Astrocyte (in vitro differentiated cells and primary cell): ENCODE measurements around the gene LZTS3. TPM values are rescaled to one million over a fixed set of nuclear protein-coding genes. Genes with fewer than 3 reads are reported as not detected.
"Not testable (repeated sequence)": the region's sequence is repeated elsewhere in the genome, so short reads cannot be mapped to it uniquely, and the experiment has no call there.

Experiments
- DNase-seq: peaks from one replicate; pipeline ENCODE4 v3.0.0-alpha.2; 2010; ENCODE audit warnings: low read depth
- FAIRE-seq: peaks from 2 replicates; lab custom pipeline; 2011; peaks lifted over from hg19 to GRCh38; lab: Jason Lieb, UNC
- H2AFZ ChIP-seq: 2 replicates; pipeline ENCODE4 v1.6.0; 2012; ENCODE audit warnings: low read depth, low read length, inconsistent platforms
- H3K27ac ChIP-seq: 2 replicates; pipeline ENCODE4 v1.5.1; 2011; ENCODE audit warnings: low read depth, low read length, inconsistent platforms
- H3K27me3 ChIP-seq: 2 replicates; pipeline ENCODE4 v1.6.0; 2011; ENCODE audit warnings: low read length, inconsistent platforms; ENCODE audit not compliant: insufficient read depth
- H3K36me3 ChIP-seq: 2 replicates; pipeline ENCODE4 v1.5.1; 2011; ENCODE audit warnings: low read length, inconsistent platforms; ENCODE audit not compliant: insufficient read depth
- H3K4me1 ChIP-seq: 2 replicates; pipeline ENCODE4 v1.5.1; 2011; ENCODE audit warnings: low read length, inconsistent platforms; ENCODE audit not compliant: insufficient read depth
- H3K4me2 ChIP-seq: 2 replicates; pipeline ENCODE4 v1.6.0; 2012; ENCODE audit warnings: low read length, inconsistent platforms
- H3K4me3 ChIP-seq: 2 replicates; pipeline ENCODE4 v1.5.1; 2011; ENCODE audit warnings: low read depth, mild to moderate bottlenecking, low read length, inconsistent platforms; ENCODE audit not compliant: insufficient read depth
- H3K79me2 ChIP-seq: 2 replicates; pipeline ENCODE4 v1.6.0; 2012; ENCODE audit warnings: mild to moderate bottlenecking, low read length, inconsistent platforms; ENCODE audit not compliant: insufficient read depth
- H3K9ac ChIP-seq: 2 replicates; pipeline ENCODE4 v1.6.0; 2012; ENCODE audit warnings: mild to moderate bottlenecking, low read length, inconsistent platforms
- H3K9me3 ChIP-seq: 2 replicates; pipeline ENCODE4 v1.5.1; 2012; ENCODE audit warnings: low read depth, mild to moderate bottlenecking, low read length, inconsistent platforms; ENCODE audit not compliant: insufficient read depth
- H4K20me1 ChIP-seq: 2 replicates; pipeline ENCODE4 v1.6.0; 2012; ENCODE audit warnings: low read length, inconsistent platforms; ENCODE audit not compliant: insufficient read depth
- H3K27ac Mint-ChIP-seq: one replicate; pipeline ENCODE4 v1.8.0; 2021; ENCODE audit warnings: mild to moderate bottlenecking, mixed read lengths; ENCODE audit not compliant: unreplicated experiment
- H3K27me3 Mint-ChIP-seq: one replicate; pipeline ENCODE4 v1.8.0; 2021; ENCODE audit warnings: low read depth, mixed read lengths; ENCODE audit not compliant: unreplicated experiment
- H3K36me3 Mint-ChIP-seq: one replicate; pipeline ENCODE4 v1.8.0; 2021; ENCODE audit warnings: low read depth, mixed read lengths; ENCODE audit not compliant: unreplicated experiment
- H3K4me1 Mint-ChIP-seq: one replicate; pipeline ENCODE4 v1.8.0; 2021; ENCODE audit warnings: low read depth, mixed read lengths; ENCODE audit not compliant: unreplicated experiment
- H3K4me3 Mint-ChIP-seq: one replicate; pipeline ENCODE4 v1.8.0; 2021; ENCODE audit warnings: mild to moderate bottlenecking, moderate library complexity, mixed read lengths; ENCODE audit not compliant: unreplicated experiment
- H3K9me3 Mint-ChIP-seq: one replicate; pipeline ENCODE4 v1.8.0; 2021; ENCODE audit warnings: mild to moderate bottlenecking, mixed read lengths; ENCODE audit not compliant: unreplicated experiment
- CTCF ChIP-seq: IDR thresholded peaks from 2 replicates; pipeline ENCODE4 v1.5.1; 2011; ENCODE audit warnings: low read depth, mild to moderate bottlenecking, inconsistent platforms, low read length, moderate library complexity; ENCODE audit not compliant: insufficient read depth
- EZH2 ChIP-seq: IDR thresholded peaks from 2 replicates; pipeline ENCODE4 v1.6.1; 2012; ENCODE audit warnings: mild to moderate bottlenecking, low read length, inconsistent platforms; ENCODE audit not compliant: insufficient read depth
- total RNA-seq: library from RNA; stranded (reverse); gene quantifications from 2 replicates; pipeline ENCODE4 v1.2.1, GENCODE V29; 2021

LZTS3 gene
- total RNA-seq, 1 donor from 2014 or later: 12.6 TPM

- Histone ChIP-seq H3K36me3 (peaks cover 3% of the 10 kb centered on the region), H3K27me3 (no peaks in the 10 kb centered on the region), H3K27ac (no peak overlapping the region), H4K20me1 (peaks cover 16% of the 10 kb centered on the region), H2AFZ (no peak overlapping the region), H3K4me3 (no peak overlapping the region), H3K4me1 (no peaks in the 10 kb centered on the region), H3K79me2 (peaks cover 3% of the 10 kb centered on the region), H3K9me3 (no peaks in the 10 kb centered on the region), H3K9ac (no peak overlapping the region), H3K4me2 (no peak overlapping the region)
- Mint-ChIP-seq H3K4me1 (no peaks in the 10 kb centered on the region), H3K27ac (no peak overlapping the region), H3K4me3 (no peak overlapping the region), H3K36me3 (peaks cover 42% of the 10 kb centered on the region), H3K9me3 (peaks cover 16% of the 10 kb centered on the region), H3K27me3 (no peaks in the 10 kb centered on the region)
- FAIRE-seq (no peak), DNase-seq (no peak)
- no peak for TF ChIP-seq EZH2
- no peak for TF ChIP-seq CTCF
Observed at GRCh38 chr20:3119044-3119443, 54.3 kb downstream of the LZTS3 start.

GRCh38 chr20:3117839-3118379 is 55.4 kb downstream of the LZTS3 start:
- H3K36me3 Mint-ChIP-seq: peaks cover 40% of the 10 kb centered on the region
- H3K9me3 Mint-ChIP-seq, H3K9me3 ChIP-seq, H3K9ac ChIP-seq, H3K79me2 ChIP-seq, FAIRE-seq, H3K27ac Mint-ChIP-seq, H3K27ac ChIP-seq, H3K4me3 Mint-ChIP-seq, H3K27me3 ChIP-seq, H3K4me3 ChIP-seq, H3K27me3 Mint-ChIP-seq, H3K4me1 ChIP-seq, H3K36me3 ChIP-seq, H2AFZ ChIP-seq, H3K4me1 Mint-ChIP-seq: not testable (repeated sequence)
- peak; percentile 37 for TF ChIP-seq CTCF
- peaks cover 16% of the 10 kb centered on the region for H4K20me1 ChIP-seq
- peak overlapping the region; percentile 64 for H3K4me2 ChIP-seq
- peak; percentile 47 for DNase-seq

- no peaks in the 10 kb centered on the region for H3K9me3 Mint-ChIP-seq
- Histone ChIP-seq H2AFZ (no peak overlapping the region), H3K4me2 (no peak overlapping the region), H3K36me3 (peaks cover 2% of the 10 kb centered on the region), H3K4me1 (no peaks in the 10 kb centered on the region), H3K79me2 (peaks cover 3% of the 10 kb centered on the region), H3K27ac (no peak overlapping the region), H3K4me3 (no peak overlapping the region), H3K27me3 (no peaks in the 10 kb centered on the region), H3K9ac (no peak overlapping the region), H3K9me3 (no peaks in the 10 kb centered on the region), H4K20me1 (peaks cover 16% of the 10 kb centered on the region)
- no peak overlapping the region for H3K27ac Mint-ChIP-seq
- H3K27me3 Mint-ChIP-seq: peaks cover 3% of the 10 kb centered on the region
- DNase-seq (no peak), FAIRE-seq (no peak)
- H3K36me3 Mint-ChIP-seq: peaks cover 29% of the 10 kb centered on the region
- TF ChIP-seq CTCF: no peak
- H3K4me1 Mint-ChIP-seq: no peaks in the 10 kb centered on the region
- no peak overlapping the region for H3K4me3 Mint-ChIP-seq
Observed at GRCh38 chr20:3116341-3116740, 57.0 kb downstream of the LZTS3 start.
